ENCODE results near the gene TFF1. TPM values are rescaled to one million over a fixed set of nuclear protein-coding genes. Genes with fewer than 3 reads are reported as not detected.
A peak's percentile ranks its signal among the peaks of the same experiment; 100 is the strongest.

TFF1 gene
- total RNA-seq, 1 donor from 2014 or later: not detected

DNA sequence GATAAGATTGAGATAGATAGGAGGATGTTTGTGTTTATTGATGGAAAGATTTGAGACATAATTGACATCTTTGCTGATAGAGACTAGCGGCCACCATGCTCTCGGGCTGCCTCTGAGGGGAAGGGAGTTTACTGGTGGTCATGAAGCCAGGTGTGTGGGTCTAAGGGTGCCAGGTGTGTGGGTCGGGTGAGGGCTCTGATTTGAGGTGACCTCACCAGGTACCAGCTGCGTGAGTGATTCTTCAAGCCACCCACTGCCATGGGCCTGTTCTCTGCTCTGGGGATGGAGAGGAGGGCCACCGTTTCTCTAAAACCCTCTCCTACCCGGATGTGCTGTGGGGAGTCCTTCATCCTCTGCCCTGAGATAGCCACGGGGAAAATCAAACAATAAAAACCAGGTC lies 40.5 kb upstream of the TFF1 start:
- Mint-ChIP-seq H3K9me3 (peaks cover 2% of the 10 kb centered on the region), H3K4me3 (peak overlapping the region; percentile 92), H3K36me3 (ENCODE audit: low read depth) (peaks cover 51% of the 10 kb centered on the region), H3K27ac (peak overlapping the region; percentile 94), H3K4me1 (ENCODE audit: low read depth) (peaks cover 52% of the 10 kb centered on the region), H3K27me3 (ENCODE audit: insufficient read depth) (no peaks in the 10 kb centered on the region)
- no peak for DNase-seq (ENCODE audit: low spot score)
- intact Hi-C loops (cut with micrococcal nuclease): loop anchor here (1.0 to 5.0 kb wide), 7 partner anchors 8 to 90 kb away; partner anchors contain the start of gene RSPH1

DNA sequence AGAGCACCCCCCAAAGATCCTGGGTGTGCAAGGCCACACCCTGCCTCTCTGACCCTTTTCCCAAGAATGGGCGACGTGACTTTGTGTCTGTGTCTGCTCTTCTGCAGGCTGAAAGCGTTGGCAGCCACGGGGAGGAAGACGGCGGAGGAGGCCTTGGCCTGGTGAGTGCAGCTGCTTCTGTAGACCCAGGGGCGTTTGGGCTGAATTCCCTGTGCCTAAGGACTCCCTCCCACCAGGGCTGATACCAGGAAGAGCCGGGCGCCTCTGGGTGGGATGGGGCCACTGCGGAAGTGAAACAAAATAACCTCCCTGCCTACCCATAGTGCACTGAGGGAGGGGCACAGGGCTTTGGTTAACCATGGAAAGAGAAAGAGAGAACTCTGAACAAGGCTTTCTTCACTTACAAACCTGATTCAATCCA lies 39.9 kb upstream of the TFF1 start:
- H3K4me1 Mint-ChIP-seq (ENCODE audit: low read depth): peaks cover 58% of the 10 kb centered on the region
- peak overlapping the region; percentile 94 for H3K27ac Mint-ChIP-seq

GRCh38 chr21:42405064-42406013 lies 39.0 kb upstream of the TFF1 start:
- H3K36me3 Mint-ChIP-seq (ENCODE audit: low read depth): peaks cover 56% of the 10 kb centered on the region
- H3K4me1 Mint-ChIP-seq (ENCODE audit: low read depth): peaks cover 66% of the 10 kb centered on the region
- peak overlapping the region; percentile 94 for H3K27ac Mint-ChIP-seq
- no peak for DNase-seq (ENCODE audit: low spot score)
- no peaks in the 10 kb centered on the region for H3K27me3 Mint-ChIP-seq (ENCODE audit: insufficient read depth)
- H3K4me3 Mint-ChIP-seq: peak overlapping the region; percentile 92
- intact Hi-C loops (cut with micrococcal nuclease): loop anchor here (1.0 to 5.0 kb wide), 7 partner anchors 10 to 91 kb away; partner anchors contain the start of gene RSPH1
- peaks cover 7% of the 10 kb centered on the region for H3K9me3 Mint-ChIP-seq

More for the DNA sequence above, 39.9 kb upstream of the TFF1 start:
- peak overlapping the region; percentile 92 for H3K4me3 Mint-ChIP-seq
- intact Hi-C loops (cut with micrococcal nuclease): loop anchor here (1.0 to 5.0 kb wide), 7 partner anchors 9 to 91 kb away; partner anchors contain the start of gene RSPH1
- DNase-seq (ENCODE audit: low spot score): peak; percentile 59
- no peaks in the 10 kb centered on the region for H3K27me3 Mint-ChIP-seq (ENCODE audit: insufficient read depth)
- peaks cover 7% of the 10 kb centered on the region for H3K9me3 Mint-ChIP-seq
- H3K36me3 Mint-ChIP-seq (ENCODE audit: low read depth): peaks cover 56% of the 10 kb centered on the region

- H3K27me3 Mint-ChIP-seq (ENCODE audit: insufficient read depth): no peaks in the 10 kb centered on the region
- intact Hi-C loops (cut with micrococcal nuclease): loop anchor here (5.0 kb wide), 1 partner anchor 123 kb away; no protein-coding TSS in a partner anchor
- peaks cover 66% of the 10 kb centered on the region for H3K4me1 Mint-ChIP-seq (ENCODE audit: low read depth)
- peak overlapping the region; percentile 94 for H3K27ac Mint-ChIP-seq
- peaks cover 7% of the 10 kb centered on the region for H3K9me3 Mint-ChIP-seq
- no peak for DNase-seq (ENCODE audit: low spot score)
- peak overlapping the region; percentile 92 for H3K4me3 Mint-ChIP-seq
- H3K36me3 Mint-ChIP-seq (ENCODE audit: low read depth): peaks cover 50% of the 10 kb centered on the region
Observed at GRCh38 chr21:42404539-42404938, 38.2 kb upstream of the TFF1 start.

GRCh38 chr21:42403611-42404231 lies 37.4 kb upstream of the TFF1 start, which contains the start of gene UBASH3A:
UBASH3A (plus strand) TSS chr21:42403902; CDS start chr21:42403946, 44 bp downstream.
- Mint-ChIP-seq H3K27ac (peak within 1 kb of the TSS; percentile 94), H3K27me3 (ENCODE audit: insufficient read depth) (no peaks in the 10 kb centered on the region), H3K4me3 (peak within 1 kb of the TSS; percentile 92), H3K9me3 (peaks cover 7% of the 10 kb centered on the region), H3K4me1 (ENCODE audit: low read depth) (peaks cover 69% of the 10 kb centered on the region), H3K36me3 (ENCODE audit: low read depth) (peaks cover 45% of the 10 kb centered on the region)
- peak; percentile 55 for DNase-seq (ENCODE audit: low spot score)
- intact Hi-C loops (cut with micrococcal nuclease): loop anchor here (1.0 to 5.0 kb wide), 2 partner anchors 47 to 124 kb away; no protein-coding TSS in a partner anchor

DNA sequence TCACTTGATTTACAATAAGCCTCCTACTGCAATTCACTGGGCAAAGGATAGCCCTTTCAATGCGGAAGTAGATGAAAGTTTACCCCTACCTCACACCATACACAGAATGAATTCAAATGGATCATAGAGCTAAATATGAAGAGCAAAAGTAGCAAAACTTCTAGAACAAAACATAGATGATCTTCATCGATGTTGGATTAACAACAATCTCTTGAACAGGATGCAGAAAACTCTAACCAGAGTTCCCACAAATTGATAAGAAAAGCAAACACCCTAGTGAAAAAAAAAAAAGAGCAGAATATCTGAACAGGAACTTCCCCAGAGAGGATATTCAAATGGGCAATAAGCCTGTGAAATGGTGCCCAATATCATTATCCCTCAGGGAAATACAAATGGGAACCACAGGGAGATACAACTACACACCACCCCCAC lies 35.5 kb upstream of the TFF1 start:
- Mint-ChIP-seq H3K36me3 (ENCODE audit: low read depth) (peaks cover 31% of the 10 kb centered on the region), H3K4me3 (peak overlapping the region; percentile 60), H3K27ac (peak overlapping the region; percentile 91), H3K9me3 (peaks cover 7% of the 10 kb centered on the region), H3K27me3 (ENCODE audit: insufficient read depth) (no peaks in the 10 kb centered on the region), H3K4me1 (ENCODE audit: low read depth) (peaks cover 69% of the 10 kb centered on the region)
- DNase-seq (ENCODE audit: low spot score): no peak
- intact Hi-C loops (cut with micrococcal nuclease): loop anchor here (2.0 to 5.0 kb wide), 2 partner anchors 13 to 125 kb away; no protein-coding TSS in a partner anchor

DNA sequence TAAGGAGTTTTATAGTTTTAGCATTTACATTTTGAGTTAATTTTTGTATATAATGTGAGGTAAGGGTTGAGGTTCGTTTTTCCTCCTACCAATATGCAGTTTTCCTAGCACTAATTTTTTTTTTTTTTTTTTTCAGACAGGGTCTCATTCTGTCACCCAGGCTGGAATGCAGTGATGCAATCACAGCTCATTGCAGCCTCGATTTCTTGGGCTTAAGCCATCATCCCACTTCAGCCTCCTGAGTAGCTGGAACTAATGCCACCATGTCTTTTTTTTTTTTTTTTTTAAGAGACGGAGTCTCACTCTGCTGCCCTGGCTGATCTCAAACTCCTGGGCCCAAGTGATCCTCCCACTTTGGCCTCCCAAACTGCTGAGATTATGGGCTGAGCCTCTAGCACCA lies 34.8 kb upstream of the TFF1 start:
- no peaks in the 10 kb centered on the region for H3K27me3 Mint-ChIP-seq (ENCODE audit: insufficient read depth)
- no peak for DNase-seq (ENCODE audit: low spot score)
- peaks cover 24% of the 10 kb centered on the region for H3K36me3 Mint-ChIP-seq (ENCODE audit: low read depth)

GRCh38 chr21:42400525-42400924 lies 34.2 kb upstream of the TFF1 start:
- H3K4me1 Mint-ChIP-seq (ENCODE audit: low read depth): peaks cover 65% of the 10 kb centered on the region
- intact Hi-C loops (cut with micrococcal nuclease): loop anchor here (1.0 to 5.0 kb wide), 4 partner anchors 14 to 127 kb away; no protein-coding TSS in a partner anchor

More for the DNA sequence above, 34.8 kb upstream of the TFF1 start:
- peaks cover 7% of the 10 kb centered on the region for H3K9me3 Mint-ChIP-seq
- peak overlapping the region; percentile 60 for H3K4me3 Mint-ChIP-seq
- peaks cover 62% of the 10 kb centered on the region for H3K4me1 Mint-ChIP-seq (ENCODE audit: low read depth)
- intact Hi-C loops (cut with micrococcal nuclease): loop anchor here (2.0 to 5.0 kb wide), 2 partner anchors 14 to 126 kb away; no protein-coding TSS in a partner anchor
- H3K27ac Mint-ChIP-seq: peak overlapping the region; percentile 91

DNA sequence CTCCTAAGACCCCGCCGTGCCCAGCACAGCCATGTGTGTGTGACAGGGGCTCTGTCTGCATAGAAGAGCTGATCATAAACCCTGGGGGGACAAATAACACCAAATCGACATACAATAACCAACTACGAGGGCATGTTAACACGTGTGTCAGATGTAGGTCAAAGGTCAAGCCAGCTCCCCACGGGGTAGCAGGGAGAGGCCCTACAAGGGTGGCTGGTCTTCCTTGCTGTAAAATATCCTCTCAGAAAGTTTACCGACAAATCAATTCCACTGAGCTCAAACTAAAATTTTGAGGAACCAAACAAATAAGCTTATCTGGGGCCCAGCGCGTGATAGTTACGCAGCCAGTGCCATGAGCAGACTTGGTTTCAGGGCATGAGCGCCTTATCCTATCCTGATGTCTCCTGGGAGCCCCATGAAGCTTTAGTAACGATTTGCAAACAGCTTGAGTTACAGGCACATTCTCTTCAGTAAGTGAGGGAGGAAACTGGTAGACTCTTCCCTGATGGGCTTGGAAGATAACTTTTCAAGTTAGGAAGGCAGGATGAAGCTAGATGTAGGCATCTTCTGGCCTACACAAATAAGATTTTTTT lies 32.2 kb upstream of the TFF1 start:
- Mint-ChIP-seq H3K9me3 (peaks cover 7% of the 10 kb centered on the region), H3K27me3 (ENCODE audit: insufficient read depth) (no peaks in the 10 kb centered on the region), H3K4me1 (ENCODE audit: low read depth) (peaks cover 72% of the 10 kb centered on the region), H3K27ac (peak overlapping the region; percentile 71), H3K4me3 (no peak overlapping the region), H3K36me3 (ENCODE audit: low read depth) (peaks cover 19% of the 10 kb centered on the region)
- DNase-seq (ENCODE audit: low spot score): no peak
- intact Hi-C loops (cut with micrococcal nuclease): no loop called here

More at GRCh38 chr21:42400525-42400924, 34.2 kb upstream of the TFF1 start:
- Mint-ChIP-seq H3K4me3 (peak overlapping the region; percentile 58), H3K9me3 (peaks cover 7% of the 10 kb centered on the region), H3K36me3 (ENCODE audit: low read depth) (peaks cover 22% of the 10 kb centered on the region), H3K27me3 (ENCODE audit: insufficient read depth) (no peaks in the 10 kb centered on the region), H3K27ac (peak overlapping the region; percentile 88)
- no peak for DNase-seq (ENCODE audit: low spot score)

DNA sequence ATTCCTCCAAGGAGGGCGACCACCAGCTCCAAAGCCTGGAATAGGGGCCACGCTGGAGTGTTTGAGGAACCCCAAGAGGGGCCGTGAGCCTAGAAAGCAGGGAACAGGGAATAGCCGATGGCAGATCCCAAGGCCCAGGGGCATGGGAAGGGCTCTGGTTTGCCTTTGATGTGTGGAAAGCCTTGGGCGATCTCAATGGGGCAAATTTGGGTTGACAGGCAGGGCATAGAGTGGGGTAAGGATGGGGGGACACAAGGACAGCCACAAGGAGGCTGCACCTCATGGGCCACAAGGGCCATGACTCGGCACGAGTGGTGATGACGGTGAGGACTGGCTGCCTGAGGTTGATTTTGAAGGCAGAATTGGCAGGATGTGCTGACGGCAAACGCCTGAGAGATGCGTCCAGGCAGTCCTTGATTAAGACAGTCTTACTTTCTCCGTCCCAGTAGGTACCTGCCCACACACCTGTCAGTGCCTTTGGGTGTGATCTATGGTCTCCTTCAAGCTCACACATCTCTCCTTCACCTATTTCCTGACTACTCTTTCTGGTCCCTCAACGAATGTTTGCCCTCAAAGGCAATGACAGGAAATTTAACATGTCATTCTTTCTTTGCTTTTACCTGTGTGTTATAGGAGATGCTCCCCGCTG lies 31.5 kb upstream of the TFF1 start:
- peaks cover 21% of the 10 kb centered on the region for H3K36me3 Mint-ChIP-seq (ENCODE audit: low read depth)
- intact Hi-C loops (cut with micrococcal nuclease): no loop called here

DNA sequence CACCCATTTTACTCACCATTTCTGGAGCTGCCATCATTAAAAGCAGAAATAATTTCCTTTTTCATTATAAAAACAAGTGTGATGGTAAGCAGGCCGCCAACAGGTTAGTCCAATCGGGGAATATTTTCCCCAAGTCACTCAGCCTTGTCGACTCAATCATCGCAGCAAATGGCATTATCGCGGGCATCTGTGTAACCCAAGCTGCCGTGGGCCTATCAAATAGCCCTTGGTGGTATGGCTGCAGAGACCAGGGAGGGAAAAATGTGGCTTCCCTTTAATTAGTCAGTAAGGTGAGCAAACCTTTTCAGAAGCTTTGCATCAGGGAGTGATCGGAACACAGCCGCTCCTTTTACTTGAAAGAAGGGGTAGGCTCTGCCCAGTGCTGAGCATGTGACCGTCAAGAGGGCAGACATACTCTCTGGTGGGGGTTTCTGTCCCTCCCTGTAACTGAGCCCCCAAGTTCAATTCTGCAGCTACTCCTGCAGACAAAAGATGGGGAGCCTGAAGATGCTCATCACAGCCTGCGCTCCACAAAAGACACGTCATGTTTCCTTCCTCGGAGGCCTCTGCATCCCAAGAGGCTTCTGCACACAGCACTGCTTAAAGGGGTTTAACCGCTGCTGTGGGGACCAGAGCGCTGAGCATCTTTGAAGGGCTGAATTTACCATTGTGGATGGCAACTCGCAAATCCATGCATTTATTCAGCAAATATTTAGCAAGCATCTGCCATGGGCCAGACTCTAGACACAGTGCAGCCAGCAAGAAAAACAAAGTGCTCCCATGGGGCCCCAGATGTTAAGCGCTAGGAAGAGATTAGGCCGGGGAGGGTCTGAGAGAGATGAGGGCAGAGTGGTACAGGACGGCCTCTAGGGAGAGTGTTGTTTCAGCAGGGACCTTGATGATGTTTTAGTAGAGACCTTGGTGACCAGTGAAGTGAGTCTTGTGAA lies 30.7 kb upstream of the TFF1 start:
- Mint-ChIP-seq H3K4me1 (ENCODE audit: low read depth) (peaks cover 71% of the 10 kb centered on the region), H3K36me3 (ENCODE audit: low read depth) (peaks cover 20% of the 10 kb centered on the region), H3K27me3 (ENCODE audit: insufficient read depth) (no peaks in the 10 kb centered on the region), H3K9me3 (peaks cover 7% of the 10 kb centered on the region), H3K27ac (no peak overlapping the region), H3K4me3 (no peak overlapping the region)
- DNase-seq (ENCODE audit: low spot score): no peak
- intact Hi-C loops (cut with micrococcal nuclease): no loop called here

More for the DNA sequence above, 31.5 kb upstream of the TFF1 start:
- DNase-seq (ENCODE audit: low spot score): no peak
- Mint-ChIP-seq H3K27me3 (ENCODE audit: insufficient read depth) (no peaks in the 10 kb centered on the region), H3K9me3 (peaks cover 7% of the 10 kb centered on the region), H3K4me3 (no peak overlapping the region), H3K27ac (peak overlapping the region; percentile 71), H3K4me1 (ENCODE audit: low read depth) (peaks cover 72% of the 10 kb centered on the region)

Data from activated T-helper 1 cell treated with anti-CD3 and anti-CD28 coated beads, Interleukin-12 subunit alpha, Interleukin-12 subunit beta, Interleukin-2, Interleukin-4 antibody, amounts not matched to agents 30 ng/mL and 10 ng/mL and 1 ng/mL, durations not matched to agents 14 hours and 24 hours and 36 hours (primary cell).